ENCODE measurements around the gene SCYGR4.

The SCYGR4 gene

GRCh38 chr2:227613272-227613660 lies 4.0 kb upstream of the SCYGR4 start:
- Histone ChIP-seq H3K27ac (no peak overlapping the region), H3K27me3 (no peaks in the 10 kb centered on the region), H3K4me3 (no peak overlapping the region), H3K9me3 (no peaks in the 10 kb centered on the region), H3K4me2 (no peak overlapping the region), H3K4me1 (peaks cover 12% of the 10 kb centered on the region), H4K20me1 (no peaks in the 10 kb centered on the region), H3K9ac (no peak overlapping the region), H3K36me3 (no peaks in the 10 kb centered on the region)
- no peak for TF ChIP-seq Cebpa-rat (IDR thresholded peaks at IDR 0.05)

- Histone ChIP-seq H3K4me2 (no peak overlapping the region), H3K4me3 (no peak overlapping the region), H3K27me3 (no peaks in the 10 kb centered on the region), H3K9me3 (no peaks in the 10 kb centered on the region), H3K4me1 (peaks cover 12% of the 10 kb centered on the region; the same call in 1 of the 2 replicates), H3K36me3 (no peaks in the 10 kb centered on the region), H3K9ac (no peak overlapping the region), H4K20me1 (no peaks in the 10 kb centered on the region), H3K27ac (no peak overlapping the region)
- no peak for TF ChIP-seq Cebpa-rat (IDR thresholded peaks at IDR 0.05)
Measured at GRCh38 chr2:227614246-227614645, 3.1 kb upstream of the SCYGR4 start.

GRCh38 chr2:227614740-227615139 lies 2.6 kb upstream of the SCYGR4 start, which contains the start of gene SCYGR3:
Gene SCYGR3 (minus strand): TSS chr2:227614840. CDS start chr2:227614840, 0 bp downstream.
- Histone ChIP-seq H3K36me3 (no peaks in the 10 kb centered on the region), H3K4me2 (no peak within 1 kb of the TSS), H3K4me3 (no peak within 1 kb of the TSS), H3K27me3 (no peaks in the 10 kb centered on the region), H3K9ac (no peak within 1 kb of the TSS), H3K9me3 (no peaks in the 10 kb centered on the region), H3K27ac (no peak within 1 kb of the TSS), H3K4me1 (peaks cover 12% of the 10 kb centered on the region; the same call in 1 of the 2 replicates), H4K20me1 (no peaks in the 10 kb centered on the region)
- no peak for TF ChIP-seq Cebpa-rat (IDR thresholded peaks at IDR 0.05)

- H3K36me3 ChIP-seq: no peaks in the 10 kb centered on the region
- H3K4me1 ChIP-seq: peaks cover 12% of the 10 kb centered on the region; the same call in 1 of the 2 replicates
- H3K27me3 ChIP-seq: no peaks in the 10 kb centered on the region
- no peak for TF ChIP-seq Cebpa-rat (IDR thresholded peaks at IDR 0.05)
- H3K4me2 ChIP-seq: no peak overlapping the region
- H3K4me3 ChIP-seq: no peak overlapping the region
- H4K20me1 ChIP-seq: no peaks in the 10 kb centered on the region
- H3K9me3 ChIP-seq: no peaks in the 10 kb centered on the region
- H3K9ac ChIP-seq: no peak overlapping the region
- no peak overlapping the region for H3K27ac ChIP-seq
Measured at GRCh38 chr2:227615181-227615580, 2.1 kb upstream of the SCYGR4 start.

GRCh38 chr2:227615906-227616305 lies 1.4 kb upstream of the SCYGR4 start:
- Histone ChIP-seq H3K4me1 (peaks cover 12% of the 10 kb centered on the region; the same call in 1 of the 2 replicates), H3K36me3 (no peaks in the 10 kb centered on the region), H3K9me3 (no peaks in the 10 kb centered on the region), H3K4me2 (no peak overlapping the region), H3K4me3 (no peak overlapping the region), H3K9ac (no peak overlapping the region), H4K20me1 (no peaks in the 10 kb centered on the region), H3K27ac (no peak overlapping the region), H3K27me3 (no peaks in the 10 kb centered on the region)
- TF ChIP-seq Cebpa-rat (IDR thresholded peaks at IDR 0.05): no peak

GRCh38 chr2:227616631-227617030 lies 667 bp upstream of the SCYGR4 start:
- H3K4me1 ChIP-seq: peaks cover 12% of the 10 kb centered on the region; the same call in 1 of the 2 replicates
- H4K20me1 ChIP-seq: no peaks in the 10 kb centered on the region
- no peak overlapping the region for H3K4me3 ChIP-seq
- H3K9me3 ChIP-seq: no peaks in the 10 kb centered on the region
- TF ChIP-seq Cebpa-rat (IDR thresholded peaks at IDR 0.05): no peak
- H3K4me2 ChIP-seq: no peak overlapping the region
- no peak overlapping the region for H3K9ac ChIP-seq
- no peak overlapping the region for H3K27ac ChIP-seq
- no peaks in the 10 kb centered on the region for H3K36me3 ChIP-seq
- no peaks in the 10 kb centered on the region for H3K27me3 ChIP-seq

- H3K27me3 ChIP-seq: no peaks in the 10 kb centered on the region
- H3K4me2 ChIP-seq: no peak overlapping the region
- H4K20me1 ChIP-seq: no peaks in the 10 kb centered on the region
- H3K4me3 ChIP-seq: no peak overlapping the region
- H3K27ac ChIP-seq: no peak overlapping the region
- H3K4me1 ChIP-seq: peaks cover 10% of the 10 kb centered on the region; the same call in 1 of the 2 replicates
- no peaks in the 10 kb centered on the region for H3K36me3 ChIP-seq
- H3K9ac ChIP-seq: no peak overlapping the region
- TF ChIP-seq Cebpa-rat (IDR thresholded peaks at IDR 0.05): no peak
- H3K9me3 ChIP-seq: peaks cover 4% of the 10 kb centered on the region; the same call in 1 of the 2 replicates
Measured at GRCh38 chr2:227623226-227623625, 5.9 kb downstream of the SCYGR4 start.

GRCh38 chr2:227625420-227625819 lies 8.1 kb downstream of the SCYGR4 start:
- H3K9ac ChIP-seq: no peak overlapping the region
- peaks cover 4% of the 10 kb centered on the region; the same call in 1 of the 2 replicates for H3K9me3 ChIP-seq
- TF ChIP-seq Cebpa-rat (IDR thresholded peaks at IDR 0.05): no peak
- no peak overlapping the region for H3K4me2 ChIP-seq
- no peaks in the 10 kb centered on the region for H3K27me3 ChIP-seq
- H3K4me3 ChIP-seq: no peak overlapping the region
- H3K27ac ChIP-seq: no peak overlapping the region
- H3K4me1 ChIP-seq: no peaks in the 10 kb centered on the region
- H3K36me3 ChIP-seq: no peaks in the 10 kb centered on the region
- H4K20me1 ChIP-seq: no peaks in the 10 kb centered on the region

- TF ChIP-seq Cebpa-rat (IDR thresholded peaks at IDR 0.05): no peak
- no peaks in the 10 kb centered on the region for H3K27me3 ChIP-seq
- no peak overlapping the region for H3K4me3 ChIP-seq
Measured at GRCh38 chr2:227626580-227627151, 9.4 kb downstream of the SCYGR4 start.

GRCh38 chr2:227627769-227628168 lies 10.5 kb downstream of the SCYGR4 start:
- no peak overlapping the region for H3K9ac ChIP-seq
- no peaks in the 10 kb centered on the region for H3K27me3 ChIP-seq
- no peaks in the 10 kb centered on the region for H3K4me1 ChIP-seq
- no peak overlapping the region for H3K4me2 ChIP-seq
- TF ChIP-seq Cebpa-rat (IDR thresholded peaks at IDR 0.05): no peak
- no peaks in the 10 kb centered on the region for H3K36me3 ChIP-seq
- H3K9me3 ChIP-seq: peaks cover 2% of the 10 kb centered on the region; the same call in 1 of the 2 replicates
- H4K20me1 ChIP-seq: no peaks in the 10 kb centered on the region
- no peak overlapping the region for H3K27ac ChIP-seq
- no peak overlapping the region for H3K4me3 ChIP-seq

More at GRCh38 chr2:227626580-227627151, 9.4 kb downstream of the SCYGR4 start:
- H3K4me2 ChIP-seq: no peak overlapping the region
- H3K9ac ChIP-seq: no peak overlapping the region
- H3K4me1 ChIP-seq: no peaks in the 10 kb centered on the region
- no peaks in the 10 kb centered on the region for H4K20me1 ChIP-seq
- peaks cover 4% of the 10 kb centered on the region; the same call in 1 of the 2 replicates for H3K9me3 ChIP-seq
- no peaks in the 10 kb centered on the region for H3K36me3 ChIP-seq
- no peak overlapping the region for H3K27ac ChIP-seq

Measured in BLaER1 (cell line).